ENCODE data around the gene PARD3B. TPM values are rescaled to one million over a fixed set of nuclear protein-coding genes. Genes with fewer than 3 reads are reported as not detected.

Gene PARD3B
- total and polyA plus RNA-seq, 10 of the 15 experiments (the other 5 are each of a cell fraction or from before 2014, with no cell fraction given), result 0.01 to 0.54 (median 0.07) TPM; not detected in 7

DNA sequence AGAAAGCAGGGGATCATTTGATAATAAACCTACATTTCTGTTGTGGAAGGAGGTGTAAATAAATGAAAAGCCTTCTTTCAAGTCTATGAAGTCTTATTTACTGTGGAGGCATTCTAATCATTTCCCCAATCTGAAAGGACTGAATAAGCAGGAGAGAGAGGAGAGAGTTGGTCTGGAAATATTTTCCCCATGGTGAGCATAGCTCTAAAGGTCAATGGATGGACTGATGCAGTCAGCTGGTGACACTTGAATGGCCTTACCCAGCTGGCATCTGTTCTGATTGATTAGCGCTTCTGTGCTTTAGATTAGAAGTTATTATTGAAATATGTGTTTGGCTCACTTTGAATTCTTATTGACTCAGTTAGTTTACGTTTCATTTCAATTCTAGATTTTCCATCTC lies 122.7 kb downstream of the PARD3B start (continued):
- TF ChIP-seq, protein P1, sequence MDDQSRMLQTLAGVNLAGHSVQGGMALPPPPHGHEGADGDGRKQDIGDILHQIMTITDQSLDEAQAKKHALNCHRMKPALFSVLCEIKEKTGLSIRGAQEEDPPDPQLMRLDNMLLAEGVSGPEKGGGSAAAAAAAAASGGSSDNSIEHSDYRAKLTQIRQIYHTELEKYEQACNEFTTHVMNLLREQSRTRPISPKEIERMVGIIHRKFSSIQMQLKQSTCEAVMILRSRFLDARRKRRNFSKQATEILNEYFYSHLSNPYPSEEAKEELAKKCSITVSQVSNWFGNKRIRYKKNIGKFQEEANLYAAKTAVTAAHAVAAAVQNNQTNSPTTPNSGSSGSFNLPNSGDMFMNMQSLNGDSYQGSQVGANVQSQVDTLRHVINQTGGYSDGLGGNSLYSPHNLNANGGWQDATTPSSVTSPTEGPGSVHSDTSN (IDR thresholded peaks at IDR 0.05; ENCODE audit: insufficient replicate concordance, low read depth, low read length), result no peak
- no peak for TF ChIP-seq WRNIP1 (IDR thresholded peaks at IDR 0.05; ENCODE audit: borderline replicate concordance, low read depth, low read length)
- no peak for TF ChIP-seq IKZF1 (conservative IDR thresholded peaks at IDR 0.05)
- TF ChIP-seq KLF5 (IDR thresholded peaks at IDR 0.05; ENCODE audit: partially characterized antibody), result no peak
- TF ChIP-seq SMC3 (IDR thresholded peaks at IDR 0.05; ENCODE audit: borderline replicate concordance, low read length), result no peak
- no peak for TF ChIP-seq GABPA (IDR thresholded peaks at IDR 0.05; ENCODE audit: low read depth)
- TF ChIP-seq, protein P2, sequence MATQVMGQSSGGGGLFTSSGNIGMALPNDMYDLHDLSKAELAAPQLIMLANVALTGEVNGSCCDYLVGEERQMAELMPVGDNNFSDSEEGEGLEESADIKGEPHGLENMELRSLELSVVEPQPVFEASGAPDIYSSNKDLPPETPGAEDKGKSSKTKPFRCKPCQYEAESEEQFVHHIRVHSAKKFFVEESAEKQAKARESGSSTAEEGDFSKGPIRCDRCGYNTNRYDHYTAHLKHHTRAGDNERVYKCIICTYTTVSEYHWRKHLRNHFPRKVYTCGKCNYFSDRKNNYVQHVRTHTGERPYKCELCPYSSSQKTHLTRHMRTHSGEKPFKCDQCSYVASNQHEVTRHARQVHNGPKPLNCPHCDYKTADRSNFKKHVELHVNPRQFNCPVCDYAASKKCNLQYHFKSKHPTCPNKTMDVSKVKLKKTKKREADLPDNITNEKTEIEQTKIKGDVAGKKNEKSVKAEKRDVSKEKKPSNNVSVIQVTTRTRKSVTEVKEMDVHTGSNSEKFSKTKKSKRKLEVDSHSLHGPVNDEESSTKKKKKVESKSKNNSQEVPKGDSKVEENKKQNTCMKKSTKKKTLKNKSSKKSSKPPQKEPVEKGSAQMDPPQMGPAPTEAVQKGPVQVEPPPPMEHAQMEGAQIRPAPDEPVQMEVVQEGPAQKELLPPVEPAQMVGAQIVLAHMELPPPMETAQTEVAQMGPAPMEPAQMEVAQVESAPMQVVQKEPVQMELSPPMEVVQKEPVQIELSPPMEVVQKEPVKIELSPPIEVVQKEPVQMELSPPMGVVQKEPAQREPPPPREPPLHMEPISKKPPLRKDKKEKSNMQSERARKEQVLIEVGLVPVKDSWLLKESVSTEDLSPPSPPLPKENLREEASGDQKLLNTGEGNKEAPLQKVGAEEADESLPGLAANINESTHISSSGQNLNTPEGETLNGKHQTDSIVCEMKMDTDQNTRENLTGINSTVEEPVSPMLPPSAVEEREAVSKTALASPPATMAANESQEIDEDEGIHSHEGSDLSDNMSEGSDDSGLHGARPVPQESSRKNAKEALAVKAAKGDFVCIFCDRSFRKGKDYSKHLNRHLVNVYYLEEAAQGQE (IDR thresholded peaks at IDR 0.05; ENCODE audit: low read depth, low read length), result no peak

DNA sequence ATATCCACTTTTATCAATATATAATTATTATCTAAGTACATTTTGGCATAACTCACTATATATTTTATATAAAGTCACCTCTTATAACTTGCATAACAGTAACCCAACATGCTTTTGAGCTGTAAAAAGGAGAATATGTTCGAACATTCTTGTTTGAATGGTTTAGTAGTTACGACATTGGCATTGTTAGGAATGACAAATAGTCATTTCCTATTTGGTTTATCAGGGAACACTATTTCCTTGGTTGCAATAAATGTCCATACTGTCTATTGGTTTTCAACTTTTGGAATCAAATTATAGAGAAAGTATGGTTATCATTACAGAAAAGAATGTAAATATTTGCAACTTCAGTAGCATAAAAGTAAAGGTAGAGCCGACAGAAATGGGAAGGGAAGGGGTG lies 124.1 kb downstream of the PARD3B start:
- Histone ChIP-seq H3K27ac (ENCODE audit: control insufficient read depth, insufficient read depth) (no peak overlapping the region), H3K79me2 (ENCODE audit: control insufficient read depth, insufficient read depth, low read length) (no peaks in the 10 kb centered on the region), H4K20me1 (ENCODE audit: control insufficient read depth, insufficient read depth) (no peaks in the 10 kb centered on the region), H3K27me3 (replicated peaks in 1 of 2; ENCODE audit: control insufficient read depth in 2 of 2, insufficient read depth in 2 of 2, low read length in 1 of 2) (no peaks in the 10 kb centered on the region), H3K4me3 (no peak overlapping the region), H2AFZ (ENCODE audit: control insufficient read depth, low read depth, low read length) (no peak overlapping the region), H3K36me3 (ENCODE audit: control insufficient read depth in 2 of 2, insufficient read depth in 2 of 2, low read length in 1 of 2) (no peaks in the 10 kb centered on the region), H3K9me3 (replicated peaks; ENCODE audit: control insufficient read depth, insufficient read depth, low read length) (no peaks in the 10 kb centered on the region), H3K4me2 (ENCODE audit: control insufficient read depth, insufficient read depth) (no peak overlapping the region), H3K4me1 (ENCODE audit: control insufficient read depth, insufficient read depth, low read length) (no peaks in the 10 kb centered on the region), H3K9ac (ENCODE audit: control insufficient read depth, insufficient read depth, low read length) (no peak overlapping the region)
- ATAC-seq (no peak), DNase-seq (ENCODE audit: low read depth, low spot score) (no peak), FAIRE-seq (no peak)
- 4% methylated on average over 3 of the region's 3 CpGs for WGBS (ENCODE audit: insufficient coverage, insufficient replicate concordance, low lambda C conversion rate, missing lambda C conversion rate)
- ChIA-PET SMC1A (ENCODE audit: uncharacterized antibody, unreplicated experiment) (no interaction called here), CTCF (no interaction called here), RAD21 (ENCODE audit: unreplicated experiment) (no interaction called here), POLR2A (no interaction called here)
- no peak for TF ChIP-seq SMAD5 (IDR thresholded peaks at IDR 0.05; ENCODE audit: low read depth)
- no peak for TF ChIP-seq SIX5 (IDR thresholded peaks at IDR 0.05; ENCODE audit: low read depth, low read length, severe bottlenecking)
- TF ChIP-seq PAX8 (IDR thresholded peaks at IDR 0.05), result no peak
- TF ChIP-seq, protein P3, sequence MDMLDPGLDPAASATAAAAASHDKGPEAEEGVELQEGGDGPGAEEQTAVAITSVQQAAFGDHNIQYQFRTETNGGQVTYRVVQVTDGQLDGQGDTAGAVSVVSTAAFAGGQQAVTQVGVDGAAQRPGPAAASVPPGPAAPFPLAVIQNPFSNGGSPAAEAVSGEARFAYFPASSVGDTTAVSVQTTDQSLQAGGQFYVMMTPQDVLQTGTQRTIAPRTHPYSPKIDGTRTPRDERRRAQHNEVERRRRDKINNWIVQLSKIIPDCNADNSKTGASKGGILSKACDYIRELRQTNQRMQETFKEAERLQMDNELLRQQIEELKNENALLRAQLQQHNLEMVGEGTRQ (IDR thresholded peaks at IDR 0.05; ENCODE audit: borderline replicate concordance, low read depth, low read length), result no peak
- TF ChIP-seq, protein P4, sequence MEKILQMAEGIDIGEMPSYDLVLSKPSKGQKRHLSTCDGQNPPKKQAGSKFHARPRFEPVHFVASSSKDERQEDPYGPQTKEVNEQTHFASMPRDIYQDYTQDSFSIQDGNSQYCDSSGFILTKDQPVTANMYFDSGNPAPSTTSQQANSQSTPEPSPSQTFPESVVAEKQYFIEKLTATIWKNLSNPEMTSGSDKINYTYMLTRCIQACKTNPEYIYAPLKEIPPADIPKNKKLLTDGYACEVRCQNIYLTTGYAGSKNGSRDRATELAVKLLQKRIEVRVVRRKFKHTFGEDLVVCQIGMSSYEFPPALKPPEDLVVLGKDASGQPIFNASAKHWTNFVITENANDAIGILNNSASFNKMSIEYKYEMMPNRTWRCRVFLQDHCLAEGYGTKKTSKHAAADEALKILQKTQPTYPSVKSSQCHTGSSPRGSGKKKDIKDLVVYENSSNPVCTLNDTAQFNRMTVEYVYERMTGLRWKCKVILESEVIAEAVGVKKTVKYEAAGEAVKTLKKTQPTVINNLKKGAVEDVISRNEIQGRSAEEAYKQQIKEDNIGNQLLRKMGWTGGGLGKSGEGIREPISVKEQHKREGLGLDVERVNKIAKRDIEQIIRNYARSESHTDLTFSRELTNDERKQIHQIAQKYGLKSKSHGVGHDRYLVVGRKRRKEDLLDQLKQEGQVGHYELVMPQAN (conservative IDR thresholded peaks at IDR 0.05), result no peak
- no peak for TF ChIP-seq FOXK2 (IDR thresholded peaks at IDR 0.05)
- TF ChIP-seq TARDBP (IDR thresholded peaks at IDR 0.05; ENCODE audit: borderline replicate concordance), result no peak
- no peak for TF ChIP-seq LARP7 (IDR thresholded peaks at IDR 0.05)
- no peak for TF ChIP-seq SP1 (IDR thresholded peaks at IDR 0.05; ENCODE audit: low read depth, low read length)
- no peak for TF ChIP-seq BHLHE40 (IDR thresholded peaks at IDR 0.05; ENCODE audit: borderline replicate concordance in 1 of 2, low read depth in 2 of 2, low read length in 1 of 2)
- TF ChIP-seq SMARCA5 (IDR thresholded peaks at IDR 0.05), result no peak
- TF ChIP-seq CREM (IDR thresholded peaks at IDR 0.05; ENCODE audit: low read depth), result no peak
- intact Hi-C loops (cut with micrococcal nuclease; ENCODE audit: unreplicated experiment), result no loop called here
- no TSS peak for BruUV-seq (replicated peaks)
- in situ Hi-C loops (cut with MboI), result no loop called here
